AG04449 (cell line): ENCODE data around the gene AK1.

ENCODE experiments used
- CTCF ChIA-PET: fragments of 350-600 bp; formaldehyde crosslinking; extraction: SDS; loops from one replicate; lab custom pipeline; 2021; ENCODE audit warnings: antibody characterized with exemption; lab: Yijun Ruan, JAX
- POLR2A ChIA-PET: fragments of 400-600, 350-600 bp; formaldehyde crosslinking; extraction: SDS; loops from one replicate; lab custom pipeline; 2020; ENCODE audit warnings: antibody characterized with exemption, inconsistent platforms; lab: Yijun Ruan, JAX
- DNase-seq: peaks from one replicate; pipeline ENCODE4 v3.0.0-alpha.2; 2010; ENCODE audit warnings: low read depth, low spot score
- H3K4me3 ChIP-seq: 2 replicates; pipeline ENCODE4 v1.5.1; 2011; ENCODE audit warnings: low read depth, mild to moderate bottlenecking, control low read depth, low read length
- TF ChIP-seq, protein P1 (sequence below): IDR thresholded peaks from one replicate; pipeline ENCODE4 v1.5.1; 2011; ENCODE audit warnings: mild to moderate bottlenecking, moderate library complexity, low read length, control low read depth, inconsistent platforms; ENCODE audit not compliant: insufficient read depth; ENCODE audit errors: missing control alignments

Gene AK1

DNA sequence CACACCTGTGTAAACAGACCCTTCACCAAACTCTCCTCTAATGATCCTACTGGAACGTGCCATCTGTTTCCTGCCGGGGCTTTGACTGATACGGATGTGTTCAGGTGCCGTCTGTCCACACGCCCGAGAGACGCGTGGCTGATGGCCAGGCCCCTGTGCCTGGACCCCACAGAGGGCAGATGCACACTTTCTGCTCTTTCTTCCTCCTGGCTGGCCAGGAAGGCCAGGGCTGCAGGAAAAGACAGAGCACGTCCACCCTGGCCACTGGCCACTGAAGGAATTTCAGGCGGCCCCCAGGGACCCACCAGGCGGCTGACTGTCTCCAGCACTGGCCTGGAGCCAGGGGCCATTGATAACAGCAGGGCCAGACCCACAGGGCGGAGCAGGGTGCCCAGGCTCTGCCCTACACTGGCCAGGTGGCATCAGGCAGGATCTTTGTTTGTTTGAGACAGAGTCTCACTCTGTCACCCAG, 19.4 kb downstream of the AK1 start:
- TF ChIP-seq, protein P1, sequence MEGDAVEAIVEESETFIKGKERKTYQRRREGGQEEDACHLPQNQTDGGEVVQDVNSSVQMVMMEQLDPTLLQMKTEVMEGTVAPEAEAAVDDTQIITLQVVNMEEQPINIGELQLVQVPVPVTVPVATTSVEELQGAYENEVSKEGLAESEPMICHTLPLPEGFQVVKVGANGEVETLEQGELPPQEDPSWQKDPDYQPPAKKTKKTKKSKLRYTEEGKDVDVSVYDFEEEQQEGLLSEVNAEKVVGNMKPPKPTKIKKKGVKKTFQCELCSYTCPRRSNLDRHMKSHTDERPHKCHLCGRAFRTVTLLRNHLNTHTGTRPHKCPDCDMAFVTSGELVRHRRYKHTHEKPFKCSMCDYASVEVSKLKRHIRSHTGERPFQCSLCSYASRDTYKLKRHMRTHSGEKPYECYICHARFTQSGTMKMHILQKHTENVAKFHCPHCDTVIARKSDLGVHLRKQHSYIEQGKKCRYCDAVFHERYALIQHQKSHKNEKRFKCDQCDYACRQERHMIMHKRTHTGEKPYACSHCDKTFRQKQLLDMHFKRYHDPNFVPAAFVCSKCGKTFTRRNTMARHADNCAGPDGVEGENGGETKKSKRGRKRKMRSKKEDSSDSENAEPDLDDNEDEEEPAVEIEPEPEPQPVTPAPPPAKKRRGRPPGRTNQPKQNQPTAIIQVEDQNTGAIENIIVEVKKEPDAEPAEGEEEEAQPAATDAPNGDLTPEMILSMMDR = no peak
- no peak overlapping the region for H3K4me3 ChIP-seq
- POLR2A ChIA-PET = interaction anchor here (1.0 kb wide), 1 partner anchor 57 kb away, joined by 3 read pairs; no protein-coding TSS in a partner anchor
- CTCF ChIA-PET = interaction anchor here (10.3 kb wide), 1 partner anchor 12 kb away, joined by 128 read pairs; no protein-coding TSS in a partner anchor
- no peak for DNase-seq

DNA sequence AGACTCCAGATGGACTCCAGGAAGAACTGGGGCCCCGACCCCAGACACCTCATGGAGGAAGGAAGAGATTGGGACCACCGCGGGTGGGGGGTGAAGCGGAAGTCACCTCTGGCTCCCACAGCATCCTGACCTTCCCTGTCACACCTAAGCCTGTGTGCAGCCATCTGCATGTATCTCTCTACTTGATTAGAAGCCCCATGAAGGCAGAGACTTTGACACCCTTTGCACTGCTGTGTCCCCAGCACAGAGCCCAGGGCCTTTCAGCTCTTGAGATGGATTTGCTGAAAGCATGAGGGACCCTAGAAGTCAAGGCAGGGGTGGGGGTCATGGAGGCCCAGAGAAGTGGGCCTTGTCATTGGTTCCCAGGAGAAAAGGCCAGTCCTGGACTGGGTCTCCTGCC, 20.2 kb downstream of the AK1 start:
- CTCF ChIA-PET = interaction anchor here (10.3 kb wide), 1 partner anchor 12 kb away, joined by 128 read pairs; no protein-coding TSS in a partner anchor
- H3K4me3 ChIP-seq = no peak overlapping the region
- TF ChIP-seq, protein P1 = no peak
- POLR2A ChIA-PET = interaction anchor here (1.0 kb wide), 1 partner anchor 56 kb away, joined by 3 read pairs; no protein-coding TSS in a partner anchor
- no peak for DNase-seq

DNA sequence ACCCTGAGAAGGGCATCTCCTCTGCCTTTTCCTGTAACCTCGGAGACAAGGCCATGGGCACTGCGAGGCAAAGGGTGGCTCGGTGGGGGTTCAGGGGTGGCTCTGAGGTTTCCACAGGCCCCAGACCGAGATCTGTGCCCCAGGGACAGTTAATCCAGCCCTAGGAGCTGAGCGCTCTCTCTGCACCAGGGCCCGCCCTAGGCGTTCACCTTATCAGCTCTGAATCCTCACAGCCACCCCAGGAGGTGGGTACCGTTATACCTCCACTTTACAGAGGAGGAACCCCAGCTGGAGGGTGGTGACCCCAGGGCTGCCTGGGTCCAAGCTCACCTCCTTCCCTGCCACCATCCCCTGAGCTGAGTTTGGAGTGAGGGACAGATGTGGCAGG, 20.8 kb downstream of the AK1 start:
- ChIA-PET POLR2A (no interaction called here), CTCF (interaction anchor here (10.3 kb wide), 1 partner anchor 13 kb away, joined by 128 read pairs; no protein-coding TSS in a partner anchor)
- H3K4me3 ChIP-seq = no peak overlapping the region
- TF ChIP-seq, protein P1 = no peak
- no peak for DNase-seq

DNA sequence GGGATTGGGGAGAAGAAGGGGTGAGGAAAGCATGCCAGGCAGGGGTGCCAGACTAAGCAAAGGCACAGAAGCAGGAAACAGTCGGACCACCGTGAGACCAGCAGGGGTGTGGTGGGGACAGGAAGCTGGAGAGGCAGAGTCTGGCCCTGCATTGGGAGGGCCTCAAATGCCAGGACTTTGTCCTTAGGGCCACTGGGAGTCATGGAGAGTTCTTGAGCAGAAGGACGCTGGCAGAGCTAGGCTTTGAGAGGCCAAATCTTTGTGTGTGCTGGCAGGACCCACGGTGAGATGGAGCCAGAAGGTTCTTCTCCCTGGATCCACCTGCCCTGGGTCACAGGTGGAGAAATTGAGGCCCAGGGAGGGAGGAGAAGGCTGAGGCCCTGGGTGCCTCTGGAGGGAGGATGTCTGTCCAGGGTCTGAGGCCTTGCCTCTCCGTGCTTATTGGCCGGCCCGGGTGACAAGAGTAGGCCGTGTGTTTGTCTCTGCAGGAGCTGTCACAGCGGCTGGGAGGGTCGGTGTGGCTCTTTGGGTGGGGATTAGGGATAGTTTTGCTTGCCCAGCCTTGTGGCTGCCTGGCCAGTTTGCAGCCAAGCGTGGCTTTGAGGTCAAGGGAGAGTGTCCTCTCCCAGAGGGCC, 21.3 kb downstream of the AK1 start:
- DNase-seq = no peak
- POLR2A ChIA-PET = interaction anchor here (1.0 kb wide), 1 partner anchor 20 kb away, joined by 3 read pairs; no protein-coding TSS in a partner anchor
- H3K4me3 ChIP-seq = no peak overlapping the region
- TF ChIP-seq, protein P1 = no peak
- CTCF ChIA-PET = interaction anchor here (1.0 to 10.3 kb wide), 2 partner anchors 13 to 24 kb away, joined by 3 to 128 read pairs; no protein-coding TSS in a partner anchor

DNA sequence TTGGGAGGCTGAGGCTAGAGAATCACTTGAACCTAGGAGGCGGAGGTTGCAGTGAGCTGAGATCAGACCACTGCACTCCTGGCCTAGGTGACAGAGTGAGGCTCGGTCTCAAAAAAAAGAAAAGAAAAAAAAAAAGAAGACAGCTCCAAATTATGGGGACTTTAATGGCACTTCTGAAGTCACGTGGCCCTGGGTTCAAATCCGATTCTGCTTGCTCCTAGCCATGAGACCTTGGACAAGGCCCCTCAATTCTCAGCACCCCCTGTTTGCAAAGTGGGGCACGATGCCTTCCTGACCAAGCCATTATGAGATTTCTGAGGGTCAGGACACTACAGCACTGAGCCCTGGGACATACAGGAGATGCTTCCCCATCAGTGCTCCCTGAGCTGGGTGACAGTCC, 22.0 kb downstream of the AK1 start:
- CTCF ChIA-PET = interaction anchor here (0.7 to 10.3 kb wide), 8 partner anchors 11 to 215 kb away, joined by 3 to 128 read pairs (median 4); partner anchors contain the start of gene TOR2A
- TF ChIP-seq, protein P1 = no peak
- H3K4me3 ChIP-seq = no peak overlapping the region
- POLR2A ChIA-PET = interaction anchor here (1.0 to 1.2 kb wide), 2 partner anchors 19 to 53 kb away, joined by 3 read pairs; partner anchors contain the start of gene FPGS
- DNase-seq = no peak

DNA sequence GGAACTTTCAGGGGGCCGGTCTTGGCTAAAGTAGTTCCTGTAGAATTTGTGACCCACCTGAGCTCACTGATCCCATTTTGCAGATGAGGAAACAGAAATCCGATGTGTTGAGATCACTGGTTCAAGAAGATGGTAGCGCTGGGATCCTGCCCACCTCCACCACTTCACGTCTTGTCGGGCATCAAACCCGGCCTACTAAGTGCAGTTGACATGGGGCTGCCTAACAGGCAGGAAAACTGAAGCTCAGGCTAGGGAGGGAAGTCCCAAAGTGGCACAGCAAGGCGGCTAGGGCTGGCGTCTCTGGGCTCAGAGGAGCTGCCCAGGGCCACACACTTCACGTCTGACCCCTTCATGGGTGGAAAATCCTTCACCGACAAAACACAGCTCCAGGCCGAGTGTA, 22.5 kb downstream of the AK1 start:
- ChIA-PET CTCF (interaction anchor here (0.7 to 10.3 kb wide), 10 partner anchors 9 to 214 kb away, joined by 3 to 128 read pairs (median 4); partner anchors contain the start of gene TOR2A), POLR2A (interaction anchor here (1.0 to 2.5 kb wide), 4 partner anchors 17 to 53 kb away, joined by 3 to 12 read pairs (median 4); partner anchors contain the start of gene FPGS)
- H3K4me3 ChIP-seq = no peak overlapping the region

More for the DNA sequence above, 22.5 kb downstream of the AK1 start:
- TF ChIP-seq, protein P1 = no peak
- no peak for DNase-seq
